NCI-H2081 (cell line): ENCODE measurements around the gene PGAM2.

Experiments
- DNase-seq, 2 experiments: peaks; one replicate each; lab custom pipeline; 2025; lab: John Stamatoyannopoulos, UW

Gene PGAM2

GRCh38 chr7:44085546-44085945 is 20.2 kb upstream of the PGAM2 start:
- no peak for DNase-seq

GRCh38 chr7:44084701-44085100 is 19.3 kb upstream of the PGAM2 start:
- DNase-seq: no peak

- no peak for DNase-seq
Observed at GRCh38 chr7:44083796-44084195, 18.4 kb upstream of the PGAM2 start.

GRCh38 chr7:44082541-44083207 is 17.3 kb upstream of the PGAM2 start:
- DNase-seq: peak; percentile 99 to 100

- no peak for DNase-seq
Observed at GRCh38 chr7:44081266-44081748, 15.9 kb upstream of the PGAM2 start.

- DNase-seq: no peak
Observed at GRCh38 chr7:44080686-44081265, 15.4 kb upstream of the PGAM2 start.

- DNase-seq: no peak
Observed at GRCh38 chr7:44080118-44080517, 14.8 kb upstream of the PGAM2 start.

- DNase-seq: no peak
Observed at GRCh38 chr7:44079331-44080021, 14.1 kb upstream of the PGAM2 start.

- no peak for DNase-seq
Observed at GRCh38 chr7:44078521-44078920, 13.2 kb upstream of the PGAM2 start.

GRCh38 chr7:44077681-44078091 is 12.3 kb upstream of the PGAM2 start:
- DNase-seq: no peak

GRCh38 chr7:44077061-44077460 is 11.7 kb upstream of the PGAM2 start:
- no peak for DNase-seq

GRCh38 chr7:44076101-44076895 is 10.9 kb upstream of the PGAM2 start:
- no peak for DNase-seq

- no peak for DNase-seq
Observed at GRCh38 chr7:44075296-44076075, 10.1 kb upstream of the PGAM2 start.

GRCh38 chr7:44074349-44074695 is 9.0 kb upstream of the PGAM2 start:
- DNase-seq: no peak

- DNase-seq: peak in 1 of 2 experiments; percentile 23
Observed at GRCh38 chr7:44073664-44074348, 8.4 kb upstream of the PGAM2 start.

GRCh38 chr7:44072364-44073231 is 7.2 kb upstream of the PGAM2 start:
- peak; percentile 82 to 86 for DNase-seq

GRCh38 chr7:44071726-44072363 is 6.5 kb upstream of the PGAM2 start:
- DNase-seq: no peak

- no peak for DNase-seq
Observed at GRCh38 chr7:44068054-44068453, 2.7 kb upstream of the PGAM2 start.
